Medulla oblongata (tissue), 1 donor: ENCODE data around the gene GALNTL6.

Source experiments
- DNase-seq: peaks from one replicate; pipeline ENCODE4 v3.0.0-alpha.2; 2015; ENCODE audit errors: extremely low spot score

The GALNTL6 gene

GRCh38 chr4:171880136-171880535 lies 66.9 kb downstream of the GALNTL6 start:
- DNase-seq, result no peak

- no peak for DNase-seq
Measured at GRCh38 chr4:171889681-171890080, 76.5 kb downstream of the GALNTL6 start.

GRCh38 chr4:171891038-171891437 lies 77.8 kb downstream of the GALNTL6 start:
- DNase-seq, result no peak

- no peak for DNase-seq
Measured at GRCh38 chr4:171896426-171896825, 83.2 kb downstream of the GALNTL6 start.

GRCh38 chr4:171919314-171919713 lies 106.1 kb downstream of the GALNTL6 start:
- no peak for DNase-seq

GRCh38 chr4:171920901-171921300 lies 107.7 kb downstream of the GALNTL6 start:
- no peak for DNase-seq

- DNase-seq, result no peak
Measured at GRCh38 chr4:171924746-171925376, 111.7 kb downstream of the GALNTL6 start.

- DNase-seq, result no peak
Measured at GRCh38 chr4:171928336-171928735, 115.1 kb downstream of the GALNTL6 start.

GRCh38 chr4:171929477-171929876 lies 116.3 kb downstream of the GALNTL6 start:
- no peak for DNase-seq

- DNase-seq, result no peak
Measured at GRCh38 chr4:171929907-171930306, 116.7 kb downstream of the GALNTL6 start.

GRCh38 chr4:171932238-171932637 lies 119.0 kb downstream of the GALNTL6 start:
- DNase-seq, result no peak

- no peak for DNase-seq
Measured at GRCh38 chr4:171940656-171941055, 127.5 kb downstream of the GALNTL6 start.

GRCh38 chr4:171947400-171947799 lies 134.2 kb downstream of the GALNTL6 start:
- DNase-seq, result no peak

GRCh38 chr4:171948038-171948437 lies 134.8 kb downstream of the GALNTL6 start:
- no peak for DNase-seq

- no peak for DNase-seq
Measured at GRCh38 chr4:171954650-171955049, 141.4 kb downstream of the GALNTL6 start.

GRCh38 chr4:171956678-171957077 lies 143.5 kb downstream of the GALNTL6 start:
- DNase-seq, result no peak

GRCh38 chr4:171962110-171962509 lies 148.9 kb downstream of the GALNTL6 start:
- no peak for DNase-seq

- DNase-seq, result no peak
Measured at GRCh38 chr4:171966356-171966755, 153.2 kb downstream of the GALNTL6 start.

- DNase-seq, result no peak
Measured at GRCh38 chr4:171978216-171978615, 165.0 kb downstream of the GALNTL6 start.

- no peak for DNase-seq
Measured at GRCh38 chr4:171979461-171979860, 166.3 kb downstream of the GALNTL6 start.

- DNase-seq, result no peak
Measured at GRCh38 chr4:171981185-171981584, 168.0 kb downstream of the GALNTL6 start.

GRCh38 chr4:171983935-171984805 lies 171.0 kb downstream of the GALNTL6 start:
- no peak for DNase-seq

- DNase-seq, result no peak
Measured at GRCh38 chr4:171985129-171985528, 171.9 kb downstream of the GALNTL6 start.
